GM18909 (cell line): ENCODE results near the gene TMEM139.
"Not testable (repeated sequence)": the region's sequence is repeated elsewhere in the genome, so short reads cannot be mapped to it uniquely, and the experiment has no call there.

Source experiments
- ATAC-seq: cut with Tn5 transposase; IDR thresholded peaks from one replicate; pipeline ENCODE4 v1.9.1; 2021; ENCODE audit warnings: mild to moderate bottlenecking; ENCODE audit not compliant: unreplicated experiment, poor library complexity

TMEM139 gene

GRCh38 chr7:143257501-143257900 lies 27.3 kb upstream of the TMEM139 start:
- no peak for ATAC-seq

- peak; percentile 30 for ATAC-seq
These were observed 25.9 kb upstream of the TMEM139 start for GRCh38 chr7:143258831-143259230.

- no peak for ATAC-seq
These were observed 25.0 kb upstream of the TMEM139 start for GRCh38 chr7:143259765-143260164.

GRCh38 chr7:143261901-143262300 lies 22.9 kb upstream of the TMEM139 start:
- ATAC-seq = no peak

GRCh38 chr7:143263266-143264195 lies 21.2 kb upstream of the TMEM139 start, which contains the start of gene GSTK1:
Gene GSTK1, plus strand, starts transcription at chr7:143263441. Its CDS starts 73 bp downstream, at chr7:143263514.
- ATAC-seq = peak; percentile 97

GRCh38 chr7:143264196-143264568 lies 20.6 kb upstream of the TMEM139 start:
- not testable (repeated sequence) for ATAC-seq

GRCh38 chr7:143265017-143265693 lies 19.6 kb upstream of the TMEM139 start:
- ATAC-seq = no peak

- no peak for ATAC-seq
These were observed 15.5 kb upstream of the TMEM139 start for GRCh38 chr7:143269251-143269650.

- ATAC-seq = no peak
These were observed 13.5 kb upstream of the TMEM139 start for GRCh38 chr7:143271240-143271639.

GRCh38 chr7:143272871-143273270 lies 11.9 kb upstream of the TMEM139 start:
- ATAC-seq = no peak

- no peak for ATAC-seq
These were observed 5.3 kb upstream of the TMEM139 start for GRCh38 chr7:143279186-143280098.

- ATAC-seq = no peak
These were observed 4.6 kb upstream of the TMEM139 start for GRCh38 chr7:143280160-143280559.

GRCh38 chr7:143280566-143280965 lies 4.2 kb upstream of the TMEM139 start:
- no peak for ATAC-seq

- no peak for ATAC-seq
These were observed 3.2 kb upstream of the TMEM139 start for GRCh38 chr7:143281529-143281928.

- ATAC-seq = no peak
These were observed 2.6 kb upstream of the TMEM139 start for GRCh38 chr7:143282124-143282523.

- no peak for ATAC-seq
These were observed 1.4 kb upstream of the TMEM139 start for GRCh38 chr7:143283381-143283780.

- no peak for ATAC-seq
These were observed 666 bp downstream of the TMEM139 start for GRCh38 chr7:143285470-143285778.

GRCh38 chr7:143285806-143286521 lies 1.2 kb downstream of the TMEM139 start:
- ATAC-seq = no peak

GRCh38 chr7:143286522-143286890 lies 1.7 kb downstream of the TMEM139 start:
- ATAC-seq = no peak

- no peak for ATAC-seq
These were observed 2.7 kb downstream of the TMEM139 start for GRCh38 chr7:143287339-143287934.
